HepG2 (cell line): ENCODE measurements around the gene CAMK2D. TPM values are rescaled to one million over a fixed set of nuclear protein-coding genes. Genes with fewer than 3 reads are reported as not detected.

Experiments used
- ATF4 ChIP-seq, 2 experiments: fragments of 450-650 bp in 1 of 2; sonication (generic) in 1 of 2; formaldehyde crosslinking; IDR thresholded peaks; 2 replicates each; pipeline versions ENCODE4 v1.5.0 to v1.8.0; 2020 to 2022; ENCODE audit warnings: mild to moderate bottlenecking in 1 of 2, missing genetic modification reagents in 1 of 2
- FOXK1 ChIP-seq: sonication (generic); formaldehyde crosslinking; IDR thresholded peaks from 2 replicates; pipeline ENCODE4 v1.4.0; 2020; ENCODE audit warnings: low read depth, missing genetic modification reagents, borderline replicate concordance
- RFXANK ChIP-seq: IDR thresholded peaks from 2 replicates; pipeline ENCODE4 v1.6.1; 2016
- SAFB2 ChIP-seq: sonication (generic); formaldehyde crosslinking; IDR thresholded peaks from 2 replicates; pipeline ENCODE4 v1.5.1; 2020; ENCODE audit warnings: missing genetic modification reagents, low read depth, mild to moderate bottlenecking, borderline replicate concordance
- THRA ChIP-seq: sonication (generic); formaldehyde crosslinking; IDR thresholded peaks from 2 replicates; pipeline ENCODE4 v1.4.0; 2020; ENCODE audit warnings: missing genetic modification reagents, borderline replicate concordance
- YEATS2 ChIP-seq: sonication (generic); formaldehyde crosslinking; IDR thresholded peaks from 2 replicates; pipeline ENCODE4 v1.4.0; 2020; ENCODE audit warnings: missing genetic modification reagents, borderline replicate concordance
- ZFP1 ChIP-seq: IDR thresholded peaks from 2 replicates; pipeline ENCODE4 v1.6.1; 2016
- ZNF160 ChIP-seq: sonication (generic); formaldehyde crosslinking; IDR thresholded peaks from 2 replicates; pipeline ENCODE4 v1.8.0; 2022; ENCODE audit warnings: mild to moderate bottlenecking, inconsistent platforms, missing genetic modification reagents
- ZNF557 ChIP-seq: sonication (generic); formaldehyde crosslinking; IDR thresholded peaks from 2 replicates; pipeline ENCODE4 v1.4.0; 2020; ENCODE audit warnings: missing genetic modification reagents
- ZNF616 ChIP-seq: sonication (generic); formaldehyde crosslinking; IDR thresholded peaks from 2 replicates; pipeline ENCODE4 v1.5.0; 2020; ENCODE audit warnings: low read depth, mild to moderate bottlenecking, missing genetic modification reagents
- ZNF660 ChIP-seq: sonication (generic); formaldehyde crosslinking; IDR thresholded peaks from 2 replicates; pipeline ENCODE4 v1.5.1; 2020; ENCODE audit warnings: mild to moderate bottlenecking, low read depth, missing genetic modification reagents, borderline replicate concordance
- ZNF670 ChIP-seq: sonication (generic); formaldehyde crosslinking; IDR thresholded peaks from 2 replicates; pipeline ENCODE4 v1.8.0; 2022; ENCODE audit warnings: mild to moderate bottlenecking, missing genetic modification reagents, borderline replicate concordance
- ZNF710 ChIP-seq: sonication (generic); formaldehyde crosslinking; IDR thresholded peaks from 2 replicates; pipeline ENCODE4 v1.5.0; 2020; ENCODE audit warnings: mild to moderate bottlenecking, missing genetic modification reagents, borderline replicate concordance
- ZNF737 ChIP-seq: sonication (generic); formaldehyde crosslinking; IDR thresholded peaks from 2 replicates; pipeline ENCODE4 v1.5.0; 2020; ENCODE audit warnings: missing genetic modification reagents, mild to moderate bottlenecking, borderline replicate concordance
- ZNF749 ChIP-seq: sonication (generic); formaldehyde crosslinking; IDR thresholded peaks from 2 replicates; pipeline ENCODE4 v1.8.0; 2022; ENCODE audit warnings: mild to moderate bottlenecking, missing genetic modification reagents, moderate library complexity, borderline replicate concordance
- ZSCAN22 ChIP-seq: sonication (generic); formaldehyde crosslinking; IDR thresholded peaks from 2 replicates; pipeline ENCODE4 v1.4.0; 2020; ENCODE audit warnings: mild to moderate bottlenecking, missing genetic modification reagents
- polyA plus RNA-seq, 8 experiments: library from polyadenylated mRNA; depleted of rRNA in 3 of 8; stranded (reverse) in 7 of 8; unstranded in 1 of 8; fragments of >200 nt; fragmentation: Illumina TruSeq in 4 of 8; extraction: Trizol in 4 of 8; gene quantifications; 2 replicates each; pipeline versions ENCODE4 v1.2.1 to v1.2.3, GENCODE V29; 2011 to 2016; ENCODE audit warnings: low read depth in 4 of 8, missing spikeins in 1 of 8, mixed read lengths in 1 of 8; ENCODE audit not compliant: insufficient read depth in 1 of 8
- total RNA-seq, 5 experiments: library from RNA; depleted of rRNA; stranded (reverse); fragments of >200 nt; fragmentation: Illumina TruSeq; extraction: Trizol; gene quantifications; 2 replicates each; pipeline ENCODE4 v1.2.3, GENCODE V29; 2016; ENCODE audit warnings: low read depth in 1 of 5
- TF ChIP-seq, protein P1 (sequence below): sonication (generic); formaldehyde crosslinking; IDR thresholded peaks from 2 replicates; pipeline ENCODE4 v1.8.0; 2022; ENCODE audit warnings: mild to moderate bottlenecking, missing genetic modification reagents, moderate library complexity
- TF ChIP-seq, protein P2 (sequence below): sonication (generic); formaldehyde crosslinking; conservative IDR thresholded peaks from 2 replicates; pipeline ENCODE4 v1.8.0; 2022; ENCODE audit warnings: mild to moderate bottlenecking, moderate library complexity, missing genetic modification reagents

The CAMK2D gene
- total and polyA plus RNA-seq, 2 of the 13 experiments (the other 11 are each of a cell fraction or from before 2014, with no cell fraction given) = 18.0 to 65.4 TPM

DNA sequence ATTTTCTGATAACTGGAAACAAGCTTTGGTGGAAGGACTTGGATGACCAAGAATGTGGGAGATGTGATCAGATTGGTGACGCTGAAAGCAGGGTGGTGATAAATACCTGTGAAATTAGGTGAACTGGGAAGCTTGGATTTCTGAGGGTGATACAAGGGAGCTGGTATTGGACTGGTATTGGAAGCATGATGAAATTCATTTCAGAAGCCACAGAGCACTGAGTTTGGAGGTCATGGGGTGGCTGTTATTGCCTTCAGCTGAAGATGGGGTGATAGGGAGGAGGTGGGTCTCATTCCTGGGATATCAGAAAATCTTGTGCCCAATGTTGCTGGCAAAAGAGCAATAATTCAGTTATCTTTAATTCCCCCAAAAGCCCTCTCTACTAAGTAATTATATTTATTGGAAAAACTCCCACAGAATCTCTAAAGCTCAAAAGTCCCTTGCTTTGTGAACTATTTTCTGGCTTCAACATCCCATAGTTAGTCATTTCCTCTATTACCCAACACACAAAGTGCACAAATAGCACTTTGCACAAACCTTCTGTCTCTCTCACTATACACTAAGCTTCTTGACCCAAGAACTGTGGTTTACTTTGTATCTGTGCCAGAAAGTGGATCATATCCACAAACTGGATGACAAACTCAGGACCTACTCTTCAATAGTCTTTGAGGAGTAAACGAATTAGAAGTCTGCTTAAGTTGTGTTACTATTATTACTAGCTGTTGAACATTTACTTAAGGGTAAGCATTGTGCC lies 23.1 kb upstream of the CAMK2D start (continued):
- TF ChIP-seq ZNF749 (CRISPR knock-in tag) (no peak), SAFB2 (CRISPR knock-in tag) (no peak), ZNF660 (no peak), ZNF737 (CRISPR knock-in tag) (no peak), ZNF670 (CRISPR knock-in tag) (no peak), ZSCAN22 (CRISPR knock-in tag) (no peak), RFXANK (CRISPR knock-in tag) (no peak), THRA (CRISPR knock-in tag) (no peak), ZNF616 (CRISPR knock-in tag) (no peak), ZFP1 (CRISPR knock-in tag) (0 out of 2 replicates have a peak, but pooled peaks have one; percentile 33), ZNF710 (CRISPR knock-in tag) (no peak), YEATS2 (CRISPR knock-in tag) (no peak), ATF4 (CRISPR knock-in tag; IDR thresholded peaks at IDR 0.05) (0 out of 4 replicates have a peak, but pooled peaks of 1 of the 2 experiments have one; percentile 24), ZNF160 (CRISPR knock-in tag) (no peak), ZNF557 (CRISPR knock-in tag) (no peak), FOXK1 (CRISPR knock-in tag) (no peak; the same call in 1 of the 2 replicates)
- TF ChIP-seq, protein P1, sequence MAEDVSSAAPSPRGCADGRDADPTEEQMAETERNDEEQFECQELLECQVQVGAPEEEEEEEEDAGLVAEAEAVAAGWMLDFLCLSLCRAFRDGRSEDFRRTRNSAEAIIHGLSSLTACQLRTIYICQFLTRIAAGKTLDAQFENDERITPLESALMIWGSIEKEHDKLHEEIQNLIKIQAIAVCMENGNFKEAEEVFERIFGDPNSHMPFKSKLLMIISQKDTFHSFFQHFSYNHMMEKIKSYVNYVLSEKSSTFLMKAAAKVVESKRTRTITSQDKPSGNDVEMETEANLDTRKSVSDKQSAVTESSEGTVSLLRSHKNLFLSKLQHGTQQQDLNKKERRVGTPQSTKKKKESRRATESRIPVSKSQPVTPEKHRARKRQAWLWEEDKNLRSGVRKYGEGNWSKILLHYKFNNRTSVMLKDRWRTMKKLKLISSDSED = no peak
- TF ChIP-seq, protein P2, sequence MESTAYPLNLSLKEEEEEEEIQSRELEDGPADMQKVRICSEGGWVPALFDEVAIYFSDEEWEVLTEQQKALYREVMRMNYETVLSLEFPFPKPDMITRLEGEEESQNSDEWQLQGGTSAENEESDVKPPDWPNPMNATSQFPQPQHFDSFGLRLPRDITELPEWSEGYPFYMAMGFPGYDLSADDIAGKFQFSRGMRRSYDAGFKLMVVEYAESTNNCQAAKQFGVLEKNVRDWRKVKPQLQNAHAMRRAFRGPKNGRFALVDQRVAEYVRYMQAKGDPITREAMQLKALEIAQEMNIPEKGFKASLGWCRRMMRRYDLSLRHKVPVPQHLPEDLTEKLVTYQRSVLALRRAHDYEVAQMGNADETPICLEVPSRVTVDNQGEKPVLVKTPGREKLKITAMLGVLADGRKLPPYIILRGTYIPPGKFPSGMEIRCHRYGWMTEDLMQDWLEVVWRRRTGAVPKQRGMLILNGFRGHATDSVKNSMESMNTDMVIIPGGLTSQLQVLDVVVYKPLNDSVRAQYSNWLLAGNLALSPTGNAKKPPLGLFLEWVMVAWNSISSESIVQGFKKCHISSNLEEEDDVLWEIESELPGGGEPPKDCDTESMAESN (CRISPR knock-in tag) = no peak
